GM13977 (cell line): ENCODE measurements around the gene SLC8A1.
A peak's percentile ranks its signal among the peaks of the same experiment; 100 is the strongest.

Experiments used
- DNase-seq: peaks from one replicate; pipeline ENCODE4 v3.0.0; 2012; ENCODE audit warnings: low spot score
- in situ Hi-C: fragments of 300-500 bp; cut with MboI; formaldehyde crosslinking; loops from one replicate; pipeline ENCODE4 v1.12.0; 2022; ENCODE audit warnings: low sequenced_read_pairs, low pct_unique_long_range_greater_than_20kb, mixed read lengths, inconsistent platforms; ENCODE audit not compliant: unreplicated experiment
- TF ChIP-seq, protein P1 (sequence below): IDR thresholded peaks from 2 replicates; pipeline ENCODE4 v1.5.1; 2012; ENCODE audit warnings: mild to moderate bottlenecking, control low read depth; ENCODE audit not compliant: insufficient read depth; ENCODE audit errors: extremely low read depth, missing control alignments

SLC8A1 gene

DNA sequence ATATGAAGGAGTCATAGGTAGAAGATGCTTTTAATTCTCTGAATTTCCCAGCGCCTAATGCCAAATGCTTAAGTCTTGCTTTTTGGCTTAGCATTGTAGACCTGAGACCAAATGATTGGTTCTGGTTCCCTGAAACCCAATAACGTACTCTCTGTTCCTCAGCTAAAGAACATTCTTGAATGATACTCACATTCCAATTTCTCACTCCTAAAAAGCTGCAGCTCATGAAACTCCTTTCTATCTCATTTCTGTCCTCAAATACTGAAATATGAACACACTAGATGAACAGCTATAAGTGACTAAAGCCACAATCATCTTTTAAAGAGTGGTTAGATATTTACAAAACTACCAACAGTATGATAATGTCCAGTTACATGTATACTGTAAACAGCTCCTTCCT, 272.1 kb downstream of the SLC8A1 start:
- TF ChIP-seq, protein P1, sequence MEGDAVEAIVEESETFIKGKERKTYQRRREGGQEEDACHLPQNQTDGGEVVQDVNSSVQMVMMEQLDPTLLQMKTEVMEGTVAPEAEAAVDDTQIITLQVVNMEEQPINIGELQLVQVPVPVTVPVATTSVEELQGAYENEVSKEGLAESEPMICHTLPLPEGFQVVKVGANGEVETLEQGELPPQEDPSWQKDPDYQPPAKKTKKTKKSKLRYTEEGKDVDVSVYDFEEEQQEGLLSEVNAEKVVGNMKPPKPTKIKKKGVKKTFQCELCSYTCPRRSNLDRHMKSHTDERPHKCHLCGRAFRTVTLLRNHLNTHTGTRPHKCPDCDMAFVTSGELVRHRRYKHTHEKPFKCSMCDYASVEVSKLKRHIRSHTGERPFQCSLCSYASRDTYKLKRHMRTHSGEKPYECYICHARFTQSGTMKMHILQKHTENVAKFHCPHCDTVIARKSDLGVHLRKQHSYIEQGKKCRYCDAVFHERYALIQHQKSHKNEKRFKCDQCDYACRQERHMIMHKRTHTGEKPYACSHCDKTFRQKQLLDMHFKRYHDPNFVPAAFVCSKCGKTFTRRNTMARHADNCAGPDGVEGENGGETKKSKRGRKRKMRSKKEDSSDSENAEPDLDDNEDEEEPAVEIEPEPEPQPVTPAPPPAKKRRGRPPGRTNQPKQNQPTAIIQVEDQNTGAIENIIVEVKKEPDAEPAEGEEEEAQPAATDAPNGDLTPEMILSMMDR: no peak
- no peak for DNase-seq
- in situ Hi-C loops: no loop called here

- in situ Hi-C loops: no loop called here
- no peak for DNase-seq
- TF ChIP-seq, protein P1: no peak
These were observed 272.9 kb downstream of the SLC8A1 start for GRCh38 chr2:40178971-40179370.

DNA sequence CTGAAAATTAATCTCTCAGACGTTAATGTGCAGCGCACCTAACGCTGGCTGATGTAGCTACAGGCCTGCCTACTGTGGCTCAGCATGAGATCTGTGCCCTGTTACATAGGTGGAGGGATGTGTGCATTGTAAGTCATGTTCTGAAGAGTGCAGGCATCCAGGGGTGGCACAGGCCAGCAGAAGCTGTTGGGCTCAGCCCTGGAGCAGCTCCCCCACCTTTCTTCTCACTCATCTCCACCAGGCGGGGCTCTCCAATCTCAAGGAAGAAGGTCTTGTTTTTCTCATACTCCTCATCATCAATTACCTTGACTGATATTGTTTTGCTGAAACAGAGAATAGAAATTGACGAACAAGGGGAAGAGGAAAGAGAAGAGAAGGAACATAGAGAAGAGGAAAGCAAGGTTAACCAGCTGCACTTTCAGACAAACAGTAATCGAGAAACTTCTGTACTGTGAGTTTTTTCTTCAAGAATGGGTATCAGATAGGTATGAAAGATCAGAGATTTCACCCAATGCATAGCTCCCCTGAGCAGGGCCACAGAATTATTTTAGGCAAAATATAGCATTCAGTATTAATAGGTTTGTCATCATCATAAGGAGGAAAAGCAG, 273.6 kb downstream of the SLC8A1 start:
- in situ Hi-C loops: no loop called here
- peak; percentile 5 for DNase-seq
- TF ChIP-seq, protein P1: no peak

DNA sequence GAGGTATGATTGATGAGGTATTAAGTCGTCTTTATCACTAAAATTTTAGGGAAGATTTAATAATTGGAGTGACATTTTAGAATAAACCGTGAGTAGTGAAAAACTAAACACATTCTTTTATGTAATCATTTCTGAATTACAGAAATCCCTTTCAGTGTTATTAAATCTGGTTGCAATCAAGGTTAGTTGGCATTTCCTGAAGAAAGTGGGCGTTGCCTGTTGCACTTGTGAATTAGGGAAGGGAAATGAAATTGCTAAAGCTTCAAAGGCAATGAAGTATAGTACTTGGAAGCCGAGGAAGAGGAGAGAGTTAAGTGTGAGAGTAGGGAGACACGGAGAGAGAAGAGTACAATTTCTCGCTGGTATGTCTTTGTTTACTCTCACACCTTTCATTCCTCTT, 274.5 kb downstream of the SLC8A1 start:
- DNase-seq: no peak

DNA sequence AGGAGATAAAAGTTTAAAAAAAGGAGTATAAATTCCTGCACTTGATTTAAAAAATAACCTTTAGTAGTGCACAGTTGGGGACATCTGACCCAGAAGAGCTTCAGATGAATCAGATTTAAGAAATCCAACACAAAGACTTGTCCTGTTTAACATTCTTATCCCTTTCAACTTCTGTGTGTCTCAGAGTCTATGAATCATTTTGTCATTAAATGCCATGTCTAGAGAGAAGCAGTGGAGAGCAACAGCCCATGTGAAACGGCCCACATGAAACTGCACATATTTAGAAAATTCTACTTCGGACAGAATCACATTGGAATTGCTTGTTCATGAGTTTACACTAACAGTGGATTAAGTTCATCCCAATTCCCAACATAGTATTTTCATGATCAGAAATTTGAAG, 278.6 kb downstream of the SLC8A1 start:
- TF ChIP-seq, protein P1: no peak
- in situ Hi-C loops: no loop called here
- DNase-seq: no peak

More for the DNA sequence above, 274.5 kb downstream of the SLC8A1 start:
- in situ Hi-C loops: no loop called here
- TF ChIP-seq, protein P1: no peak

DNA sequence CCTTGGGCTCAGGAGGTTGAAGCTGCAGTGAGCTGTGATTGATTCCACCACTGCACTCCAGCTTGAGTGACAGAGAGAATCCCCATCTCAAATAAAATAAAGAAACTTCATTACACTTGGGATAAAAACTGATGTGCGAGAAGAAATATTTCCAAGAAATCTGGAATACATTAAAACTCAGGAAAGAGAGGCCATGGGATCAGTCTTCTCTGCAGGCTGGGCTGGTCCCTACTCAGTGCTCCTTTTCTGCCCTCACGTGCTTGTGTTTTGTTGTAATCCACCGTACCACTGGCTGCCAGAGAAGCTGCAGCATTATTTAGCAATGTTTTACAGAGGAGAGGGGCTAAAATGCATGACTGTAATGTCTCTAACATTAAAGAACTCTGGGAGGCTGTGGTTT, 282.0 kb downstream of the SLC8A1 start:
- no peak for DNase-seq
- TF ChIP-seq, protein P1: no peak
- in situ Hi-C loops: no loop called here

DNA sequence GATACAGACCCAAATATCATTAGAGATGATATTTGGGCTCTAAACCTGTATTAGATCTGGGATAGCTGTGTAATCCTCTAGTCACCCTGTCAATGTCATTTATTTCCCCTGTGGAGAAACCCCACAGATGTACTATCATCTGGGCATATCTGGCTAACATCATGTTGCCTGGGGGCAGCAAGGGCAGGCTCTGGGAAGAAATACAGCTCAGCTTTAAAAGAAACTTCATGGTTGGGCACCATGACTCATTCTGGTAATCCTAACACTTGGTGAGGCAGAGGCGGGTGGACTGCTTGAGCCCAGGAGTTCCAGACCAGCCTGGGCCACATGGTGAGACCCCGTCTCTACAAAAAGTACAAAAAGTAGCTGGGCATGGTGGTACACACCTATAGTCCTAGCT, 282.5 kb downstream of the SLC8A1 start:
- DNase-seq: no peak
- TF ChIP-seq, protein P1: no peak
- in situ Hi-C loops: no loop called here
